ENCODE measurements around the gene GCNT1. TPM values are rescaled to one million over a fixed set of nuclear protein-coding genes. Genes with fewer than 3 reads are reported as not detected.

Gene GCNT1
- polyA plus RNA-seq, 2 of the 4 experiments (the other 2 are of a cell fraction): 1.0 to 2.2 TPM

- Histone ChIP-seq H3K27ac (peak overlapping the region; percentile 48 to 80; a peak in 5 of 6 replicates), H3K9me3 (no peaks in the 10 kb centered on the region), H3K4me2 (peak overlapping the region; percentile 99), H3K4me1 (peaks cover 22% of the 10 kb centered on the region), H3K4me3 (peak overlapping the region; percentile 70)
- DNase-seq (ENCODE audit: low read depth in 1 of 2, low spot score in 1 of 2) (peak; percentile 29 to 33), FAIRE-seq (no peak), ATAC-seq (peak; percentile 50 to 58)
- TF ChIP-seq BHLHE40 (IDR thresholded peaks at IDR 0.05; ENCODE audit: low read depth, low read length) (no peak), RFX5 (IDR thresholded peaks at IDR 0.05) (no peak), CEBPB (IDR thresholded peaks at IDR 0.05) (0 out of 4 replicates have a peak, but pooled peaks of 1 of the 2 experiments have one; percentile 22), TP53 (CRISPR knock-in tag; IDR thresholded peaks at IDR 0.05) (no peak)
- ChIA-PET POLR2A (no interaction called here), CTCF (interaction anchor here (0.6 to 2.0 kb wide), 6 partner anchors 9 to 244 kb away, joined by 3 to 11 read pairs (median 5); partner anchors contain the start of gene RFK)
- WGBS (ENCODE audit: missing lambda C conversion rate): 45% methylated on average over 32 of the region's 32 CpGs
Observed at GRCh38 chr9:76459694-76460635, 983 bp downstream of the GCNT1 start.

GRCh38 chr9:76462126-76462525, 3.1 kb downstream of the GCNT1 start:
- Histone ChIP-seq H3K4me2 (no peak overlapping the region), H3K9me3 (no peaks in the 10 kb centered on the region), H3K4me1 (peaks cover 12% of the 10 kb centered on the region), H3K4me3 (no peak overlapping the region), H3K27ac (no peak overlapping the region)
- DNase-seq (ENCODE audit: low read depth in 1 of 2, low spot score in 1 of 2): no peak
- ATAC-seq: no peak
- CTCF ChIA-PET: interaction anchor here (0.6 to 1.9 kb wide), 3 partner anchors 12 to 18 kb away, joined by 3 to 9 read pairs (median 3); no protein-coding TSS in a partner anchor
- POLR2A ChIA-PET: no interaction called here
- WGBS (ENCODE audit: missing lambda C conversion rate): 59% methylated on average over 1 of the region's 1 CpG
- TF ChIP-seq HMGXB4 (CRISPR knock-in tag; IDR thresholded peaks at IDR 0.05; ENCODE audit: borderline replicate concordance): no peak
- no peak for TF ChIP-seq KDM5A (IDR thresholded peaks at IDR 0.05)
- TF ChIP-seq FOXS1 (CRISPR knock-in tag; IDR thresholded peaks at IDR 0.05): no peak
- TF ChIP-seq CBX2 (IDR thresholded peaks at IDR 0.05; ENCODE audit: borderline replicate concordance, low read depth): no peak
- TF ChIP-seq, protein P1, sequence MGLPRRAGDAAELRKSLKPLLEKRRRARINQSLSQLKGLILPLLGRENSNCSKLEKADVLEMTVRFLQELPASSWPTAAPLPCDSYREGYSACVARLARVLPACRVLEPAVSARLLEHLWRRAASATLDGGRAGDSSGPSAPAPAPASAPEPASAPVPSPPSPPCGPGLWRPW (IDR thresholded peaks at IDR 0.05): no peak
- TF ChIP-seq, protein P2, sequence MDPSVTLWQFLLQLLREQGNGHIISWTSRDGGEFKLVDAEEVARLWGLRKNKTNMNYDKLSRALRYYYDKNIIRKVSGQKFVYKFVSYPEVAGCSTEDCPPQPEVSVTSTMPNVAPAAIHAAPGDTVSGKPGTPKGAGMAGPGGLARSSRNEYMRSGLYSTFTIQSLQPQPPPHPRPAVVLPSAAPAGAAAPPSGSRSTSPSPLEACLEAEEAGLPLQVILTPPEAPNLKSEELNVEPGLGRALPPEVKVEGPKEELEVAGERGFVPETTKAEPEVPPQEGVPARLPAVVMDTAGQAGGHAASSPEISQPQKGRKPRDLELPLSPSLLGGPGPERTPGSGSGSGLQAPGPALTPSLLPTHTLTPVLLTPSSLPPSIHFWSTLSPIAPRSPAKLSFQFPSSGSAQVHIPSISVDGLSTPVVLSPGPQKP (IDR thresholded peaks at IDR 0.05; ENCODE audit: low read depth, low read length): no peak
- TF ChIP-seq HOXB5 (CRISPR knock-in tag; IDR thresholded peaks at IDR 0.05): no peak
- no peak for TF ChIP-seq RNF2 (IDR thresholded peaks at IDR 0.05; ENCODE audit: borderline replicate concordance, low read depth)
- no peak for TF ChIP-seq EP300 (IDR thresholded peaks at IDR 0.05)
- FAIRE-seq: no peak

DNA sequence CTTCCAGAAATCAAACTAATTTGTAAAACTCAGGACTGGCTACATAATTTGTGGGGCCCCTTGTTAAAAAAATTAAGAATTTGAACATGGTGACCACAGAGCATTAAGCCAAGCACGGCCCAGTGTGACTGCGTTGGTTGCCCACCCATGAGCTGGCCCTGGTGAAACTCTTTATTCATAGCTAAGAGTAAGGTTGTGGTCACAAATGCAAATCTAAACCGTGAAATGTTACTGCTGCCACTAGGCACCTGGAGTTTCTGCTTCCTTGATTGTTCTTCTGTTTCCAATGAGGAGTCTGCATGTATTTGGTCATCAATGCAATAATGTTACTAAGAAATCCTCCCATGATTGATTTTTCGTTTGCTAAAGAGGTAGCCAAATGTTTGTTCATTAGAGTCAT, 4.2 kb downstream of the GCNT1 start:
- DNase-seq (ENCODE audit: low read depth in 1 of 2, low spot score in 1 of 2): no peak
- Histone ChIP-seq H3K4me3 (no peak overlapping the region), H3K4me1 (peaks cover 12% of the 10 kb centered on the region), H3K27ac (no peak overlapping the region), H3K4me2 (no peak overlapping the region), H3K9me3 (no peaks in the 10 kb centered on the region)
- ChIA-PET POLR2A (no interaction called here), CTCF (interaction anchor here (1.0 to 1.9 kb wide), 2 partner anchors 16 to 243 kb away, joined by 3 to 9 read pairs; no protein-coding TSS in a partner anchor)
- FAIRE-seq: no peak
- TF ChIP-seq KDM5A (IDR thresholded peaks at IDR 0.05) (no peak), CBX2 (IDR thresholded peaks at IDR 0.05; ENCODE audit: borderline replicate concordance, low read depth) (no peak), HEYL (CRISPR knock-in tag; IDR thresholded peaks at IDR 0.05) (no peak), NFE2L2 (conservative IDR thresholded peaks at IDR 0.05; ENCODE audit: low read length) (no peak), MAX (IDR thresholded peaks at IDR 0.05) (no peak), POLR2AphosphoS2 (conservative IDR thresholded peaks at IDR 0.05; ENCODE audit: low read length) (no peak), NPAS2 (CRISPR knock-in tag; IDR thresholded peaks at IDR 0.05; ENCODE audit: borderline replicate concordance) (no peak), HOXB5 (CRISPR knock-in tag; IDR thresholded peaks at IDR 0.05) (no peak), ZC3H11A (IDR thresholded peaks at IDR 0.05) (no peak), ZSCAN20 (CRISPR knock-in tag; IDR thresholded peaks at IDR 0.05) (no peak), MAZ (IDR thresholded peaks at IDR 0.05; ENCODE audit: borderline replicate concordance, low read depth, low read length) (no peak)
- ATAC-seq: no peak
- 34% methylated on average over 4 of the region's 4 CpGs for WGBS (ENCODE audit: missing lambda C conversion rate)
